ENCODE data around the gene FASN. TPM values are rescaled to one million over a fixed set of nuclear protein-coding genes. Genes with fewer than 3 reads are reported as not detected.

The FASN gene
- total RNA-seq, 2 experiments from 2014 or later, result 255 to 261 TPM

DNA sequence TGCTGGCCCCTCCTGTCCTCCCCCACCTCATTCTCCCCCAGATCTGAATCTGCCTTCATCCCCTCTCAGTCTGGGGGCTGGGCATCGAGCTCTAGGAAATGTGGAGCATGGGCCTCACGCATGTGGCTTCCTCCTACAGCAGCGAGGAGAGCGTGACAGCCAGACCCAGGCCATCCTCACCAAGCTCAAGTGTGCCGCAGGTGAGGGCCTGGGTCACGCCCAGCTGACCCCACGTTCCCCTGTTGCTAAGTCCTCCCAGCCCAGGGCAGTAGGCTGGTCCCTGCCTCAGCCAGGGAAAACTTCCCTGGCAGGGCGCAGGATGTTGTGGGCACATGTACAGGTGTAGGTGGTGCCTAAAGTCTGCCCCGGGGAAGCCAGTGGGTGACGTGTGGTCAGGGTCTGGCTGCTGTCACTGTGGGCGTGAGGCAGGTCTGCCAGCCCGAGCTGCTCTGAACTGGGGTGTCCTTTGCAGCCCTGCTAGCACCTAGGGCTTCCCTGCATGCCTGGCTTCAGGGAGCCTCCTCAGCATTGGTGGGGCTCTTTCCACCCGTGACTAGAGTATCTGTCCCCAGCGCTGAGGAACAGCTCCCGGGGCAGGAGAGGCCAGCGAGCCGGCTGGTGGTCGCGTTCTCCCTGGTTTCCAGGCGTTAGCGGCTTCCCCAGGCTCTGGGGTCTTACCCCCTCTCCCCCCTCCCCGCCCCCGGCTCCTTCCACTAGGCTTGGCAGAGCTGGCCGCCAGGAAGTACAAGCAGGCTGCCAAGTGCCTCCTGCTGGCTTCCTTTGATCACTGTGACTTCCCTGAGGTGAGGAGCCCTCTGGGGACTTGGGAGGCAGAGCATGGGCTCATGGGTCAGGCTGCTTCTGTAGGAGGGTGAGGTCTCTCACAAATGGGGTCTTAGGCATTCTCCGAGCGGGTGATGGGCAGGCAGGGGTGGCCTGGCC lies 42.7 kb downstream of the FASN start:
- no peak for DNase-seq
- H3K27me3 Mint-ChIP-seq (ENCODE audit: low read depth), result no peaks in the 10 kb centered on the region
- POLR2A ChIA-PET, result no interaction called here
- peaks cover 11% of the 10 kb centered on the region for H3K36me3 Mint-ChIP-seq (ENCODE audit: low read depth)
- CTCF ChIA-PET, result interaction anchor here (1.5 kb wide), 1 partner anchor 151 kb away, joined by 4 read pairs; no protein-coding TSS in a partner anchor
- no peak for ATAC-seq
- H3K27ac Mint-ChIP-seq, result no peak overlapping the region
- H3K4me3 Mint-ChIP-seq, result no peak overlapping the region
- peaks cover 21% of the 10 kb centered on the region for H3K4me1 Mint-ChIP-seq (ENCODE audit: low read depth)
- H3K9me3 Mint-ChIP-seq (ENCODE audit: insufficient read depth), result no peaks in the 10 kb centered on the region

DNA sequence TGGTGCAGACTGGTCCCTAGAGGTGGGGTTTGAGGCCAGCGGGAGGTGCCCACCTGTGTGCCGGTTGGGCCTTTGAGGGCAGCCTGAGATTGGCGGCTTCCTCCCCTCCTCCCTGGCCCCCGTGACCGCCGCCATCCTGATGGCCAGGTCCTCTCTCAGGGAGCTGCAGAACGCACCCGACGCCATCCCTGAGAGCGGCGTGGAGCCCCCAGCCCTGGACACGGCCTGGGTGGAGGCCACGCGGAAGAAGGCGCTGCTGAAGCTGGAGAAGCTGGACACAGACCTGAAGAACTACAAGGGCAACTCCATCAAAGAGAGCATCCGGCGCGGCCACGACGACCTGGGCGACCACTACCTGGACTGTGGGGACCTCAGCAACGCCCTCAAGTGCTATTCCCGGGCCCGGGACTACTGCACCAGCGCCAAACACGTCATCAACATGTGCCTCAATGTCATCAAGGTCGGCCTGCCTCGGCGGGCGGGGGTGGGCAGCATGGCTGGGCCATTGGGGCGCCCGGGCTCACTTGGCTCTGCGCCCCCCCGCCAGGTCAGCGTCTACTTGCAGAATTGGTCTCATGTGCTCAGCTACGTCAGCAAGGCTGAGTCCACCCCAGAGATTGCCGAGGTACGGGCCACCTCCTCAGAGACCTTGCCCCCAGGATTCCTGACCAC lies 43.5 kb downstream of the FASN start:
- ATAC-seq, result no peak
- Mint-ChIP-seq H3K9me3 (ENCODE audit: insufficient read depth) (no peaks in the 10 kb centered on the region), H3K36me3 (ENCODE audit: low read depth) (peaks cover 9% of the 10 kb centered on the region), H3K4me1 (ENCODE audit: low read depth) (peaks cover 24% of the 10 kb centered on the region), H3K27ac (no peak overlapping the region), H3K27me3 (ENCODE audit: low read depth) (no peaks in the 10 kb centered on the region), H3K4me3 (no peak overlapping the region)
- DNase-seq, result no peak
- ChIA-PET POLR2A (no interaction called here), CTCF (interaction anchor here (1.5 kb wide), 1 partner anchor 152 kb away, joined by 4 read pairs; no protein-coding TSS in a partner anchor)

GRCh38 chr17:82053556-82054263 lies 44.3 kb downstream of the FASN start:
- CTCF ChIA-PET, result interaction anchor here (1.5 kb wide), 1 partner anchor 153 kb away, joined by 4 read pairs; no protein-coding TSS in a partner anchor
- H3K36me3 Mint-ChIP-seq (ENCODE audit: low read depth), result peaks cover 9% of the 10 kb centered on the region
- H3K4me3 Mint-ChIP-seq, result peak overlapping the region; percentile 85
- no peaks in the 10 kb centered on the region for H3K27me3 Mint-ChIP-seq (ENCODE audit: low read depth)
- peaks cover 24% of the 10 kb centered on the region for H3K4me1 Mint-ChIP-seq (ENCODE audit: low read depth)
- H3K9me3 Mint-ChIP-seq (ENCODE audit: insufficient read depth), result no peaks in the 10 kb centered on the region
- DNase-seq, result no peak
- POLR2A ChIA-PET, result interaction anchor here (0.6 kb wide), 1 partner anchor 52 kb away, joined by 3 read pairs; no protein-coding TSS in a partner anchor
- no peak for ATAC-seq
- H3K27ac Mint-ChIP-seq, result peak overlapping the region; percentile 46

DNA sequence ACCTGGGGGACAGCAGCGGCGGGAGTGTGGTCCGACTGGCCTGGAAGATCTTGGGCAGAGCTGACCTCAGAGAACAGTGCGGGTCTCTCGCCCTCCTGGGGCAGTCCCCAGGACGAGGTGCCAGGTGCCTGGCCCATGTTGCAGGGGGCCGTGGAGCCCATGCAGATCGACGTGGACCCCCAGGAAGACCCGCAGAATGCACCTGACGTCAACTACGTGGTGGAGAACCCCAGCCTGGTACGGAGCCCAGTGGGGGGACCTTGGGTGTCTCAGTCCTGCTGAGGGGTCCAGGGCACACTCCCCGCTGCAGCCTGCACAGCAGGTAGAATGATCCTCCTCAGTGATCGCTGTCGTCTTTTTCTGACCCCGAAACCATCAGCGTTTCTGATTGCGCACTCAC lies 44.9 kb downstream of the FASN start:
- Mint-ChIP-seq H3K36me3 (ENCODE audit: low read depth) (peaks cover 7% of the 10 kb centered on the region), H3K27me3 (ENCODE audit: low read depth) (no peaks in the 10 kb centered on the region), H3K4me1 (ENCODE audit: low read depth) (peaks cover 24% of the 10 kb centered on the region), H3K27ac (peak overlapping the region; percentile 46), H3K9me3 (ENCODE audit: insufficient read depth) (no peaks in the 10 kb centered on the region), H3K4me3 (peak overlapping the region; percentile 85)
- no peak for ATAC-seq
- ChIA-PET CTCF (no interaction called here), POLR2A (interaction anchor here (0.6 kb wide), 1 partner anchor 53 kb away, joined by 3 read pairs; no protein-coding TSS in a partner anchor)
- DNase-seq, result no peak

DNA sequence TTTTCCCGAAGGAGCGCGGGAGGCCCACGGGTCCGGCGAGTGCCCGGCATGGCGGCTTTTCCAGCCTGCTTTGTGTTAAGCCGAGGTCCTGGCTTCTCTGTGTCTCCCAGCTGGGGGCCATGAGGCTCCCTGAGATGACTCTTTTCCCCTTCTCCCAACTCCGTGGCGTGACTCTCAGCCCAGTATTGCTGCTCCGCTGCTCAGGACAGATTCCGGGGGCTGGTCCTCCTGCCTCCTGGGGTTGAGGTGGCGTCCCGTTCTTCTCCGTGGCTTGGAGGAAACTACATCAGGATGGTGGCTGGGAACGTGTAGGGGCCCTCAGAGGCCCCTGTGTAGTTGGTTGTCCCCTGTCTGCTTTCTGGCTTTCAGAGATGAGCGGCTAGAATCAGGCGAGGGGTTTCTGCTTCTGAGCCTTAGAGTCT lies 45.4 kb downstream of the FASN start:
- no peaks in the 10 kb centered on the region for H3K9me3 Mint-ChIP-seq (ENCODE audit: insufficient read depth)
- ChIA-PET POLR2A (interaction anchor here (0.9 to 1.0 kb wide), 2 partner anchors 13 to 15 kb away, joined by 3 read pairs; partner anchors contain the start of genes DCXR and DUS1L), CTCF (interaction anchor here (3.0 to 3.1 kb wide), 2 partner anchors 15 to 22 kb away, joined by 11 to 17 read pairs; partner anchors contain the start of genes DCXR and RAC3)
- peak overlapping the region; percentile 55 for H3K27ac Mint-ChIP-seq
- peaks cover 24% of the 10 kb centered on the region for H3K4me1 Mint-ChIP-seq (ENCODE audit: low read depth)
- DNase-seq (no peak), ATAC-seq (no peak)
- H3K4me3 Mint-ChIP-seq, result peak overlapping the region; percentile 85
- no peaks in the 10 kb centered on the region for H3K27me3 Mint-ChIP-seq (ENCODE audit: low read depth)
- H3K36me3 Mint-ChIP-seq (ENCODE audit: low read depth), result peaks cover 3% of the 10 kb centered on the region

- peak within 1 kb of the TSS; percentile 85 for H3K4me3 Mint-ChIP-seq
- peaks cover 24% of the 10 kb centered on the region for H3K4me1 Mint-ChIP-seq (ENCODE audit: low read depth)
- ATAC-seq (peak; percentile 92), DNase-seq (peak; percentile 88)
- H3K36me3 Mint-ChIP-seq (ENCODE audit: low read depth), result peaks cover 2% of the 10 kb centered on the region
- no peaks in the 10 kb centered on the region for H3K9me3 Mint-ChIP-seq (ENCODE audit: insufficient read depth)
- ChIA-PET POLR2A (interaction anchor here (0.9 to 1.0 kb wide), 2 partner anchors 13 to 14 kb away, joined by 3 read pairs; partner anchors contain the start of genes DCXR and DUS1L), CTCF (interaction anchor here (3.0 to 3.1 kb wide), 2 partner anchors 14 to 21 kb away, joined by 11 to 17 read pairs; partner anchors contain the start of genes DCXR and RAC3)
- H3K27me3 Mint-ChIP-seq (ENCODE audit: low read depth), result no peaks in the 10 kb centered on the region
- peak within 1 kb of the TSS; percentile 83 for H3K27ac Mint-ChIP-seq
Observed at GRCh38 chr17:82051776-82052637, 46.0 kb downstream of the FASN start, which contains the start of the genes GPS1 and RFNG. GPS1 (plus strand) TSS chr17:82051898; CDS start chr17:82051932, 34 bp downstream. RFNG (minus strand) TSS chr17:82051811; CDS start chr17:82051766, 45 bp downstream.

GRCh38 chr17:82050761-82051641 lies 47.0 kb downstream of the FASN start:
- H3K36me3 Mint-ChIP-seq (ENCODE audit: low read depth), result peaks cover under 1% of the 10 kb centered on the region
- ChIA-PET CTCF (interaction anchor here (0.8 to 3.1 kb wide), 3 partner anchors 13 to 91 kb away, joined by 3 to 17 read pairs (median 11); partner anchors contain the start of genes DCXR and RAC3), POLR2A (interaction anchor here (0.9 to 2.0 kb wide), 2 partner anchors 13 to 14 kb away, joined by 4 to 12 read pairs; partner anchors contain the start of gene DCXR)
- peak overlapping the region; percentile 80 for H3K27ac Mint-ChIP-seq
- no peak for DNase-seq
- no peaks in the 10 kb centered on the region for H3K27me3 Mint-ChIP-seq (ENCODE audit: low read depth)
- H3K4me3 Mint-ChIP-seq, result peak overlapping the region; percentile 80
- peak; percentile 22 for ATAC-seq
- H3K9me3 Mint-ChIP-seq (ENCODE audit: insufficient read depth), result no peaks in the 10 kb centered on the region
- H3K4me1 Mint-ChIP-seq (ENCODE audit: low read depth), result peaks cover 24% of the 10 kb centered on the region

- H3K27me3 Mint-ChIP-seq (ENCODE audit: low read depth), result no peaks in the 10 kb centered on the region
- no peak for DNase-seq
- peaks cover 24% of the 10 kb centered on the region for H3K4me1 Mint-ChIP-seq (ENCODE audit: low read depth)
- no peak for ATAC-seq
- peak overlapping the region; percentile 80 for H3K4me3 Mint-ChIP-seq
- ChIA-PET CTCF (interaction anchor here (0.8 to 3.1 kb wide), 3 partner anchors 13 to 91 kb away, joined by 3 to 17 read pairs (median 11); partner anchors contain the start of genes DCXR and RAC3), POLR2A (interaction anchor here (0.9 to 2.0 kb wide), 2 partner anchors 12 to 14 kb away, joined by 4 to 12 read pairs; partner anchors contain the start of gene DCXR)
- no peaks in the 10 kb centered on the region for H3K9me3 Mint-ChIP-seq (ENCODE audit: insufficient read depth)
- H3K36me3 Mint-ChIP-seq (ENCODE audit: low read depth), result no peaks in the 10 kb centered on the region
- H3K27ac Mint-ChIP-seq, result peak overlapping the region; percentile 80
Observed at GRCh38 chr17:82050152-82050760, 47.8 kb downstream of the FASN start.

DNA sequence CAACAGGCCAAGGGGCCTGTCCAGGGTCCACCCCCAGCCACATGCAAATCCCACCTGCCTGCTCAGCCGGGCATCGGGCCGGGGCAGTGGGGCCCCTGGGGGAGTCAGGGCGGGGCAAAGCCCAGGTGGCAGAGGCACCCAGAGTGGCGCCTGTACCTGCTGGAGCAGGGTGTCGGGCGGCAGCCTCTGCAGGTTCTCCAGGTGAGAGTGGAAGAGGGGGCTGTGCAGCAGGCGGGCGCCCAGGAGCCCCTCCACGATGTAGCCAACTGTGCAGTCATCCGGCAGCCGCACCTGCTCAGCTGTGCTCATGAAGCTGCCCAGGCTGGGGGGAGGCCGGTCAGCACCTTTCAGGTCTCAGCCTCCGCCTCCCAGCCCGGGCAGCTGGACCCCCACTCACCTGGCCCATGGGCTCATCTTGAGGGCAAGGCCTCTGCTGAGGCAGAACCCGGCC lies 48.5 kb downstream of the FASN start:
- ATAC-seq (no peak), DNase-seq (no peak)
- Mint-ChIP-seq H3K27ac (no peak overlapping the region), H3K27me3 (ENCODE audit: low read depth) (no peaks in the 10 kb centered on the region), H3K4me1 (ENCODE audit: low read depth) (peaks cover 20% of the 10 kb centered on the region), H3K9me3 (ENCODE audit: insufficient read depth) (no peaks in the 10 kb centered on the region), H3K36me3 (ENCODE audit: low read depth) (no peaks in the 10 kb centered on the region), H3K4me3 (no peak overlapping the region)
- POLR2A ChIA-PET, result interaction anchor here (2.0 kb wide), 1 partner anchor 12 kb away, joined by 12 read pairs; the partner anchor contains the start of gene DCXR
- CTCF ChIA-PET, result interaction anchor here (1.4 to 3.1 kb wide), 3 partner anchors 12 to 19 kb away, joined by 5 to 17 read pairs (median 11); partner anchors contain the start of genes DCXR and RAC3
